Endothelial cell of umbilical vein (primary cell): Measurements from ENCODE around the gene RBMS2.

Experiments
- EZH2 ChIP-seq: IDR thresholded peaks from 2 replicates; pipeline ENCODE4 v1.6.1; 2012; ENCODE audit warnings: borderline replicate concordance, low read depth, mild to moderate bottlenecking, moderate library complexity, low read length, inconsistent platforms; ENCODE audit not compliant: severe bottlenecking
- JUN ChIP-seq: IDR thresholded peaks from 2 replicates; pipeline ENCODE4 v1.6.1; 2011; ENCODE audit warnings: borderline replicate concordance, low read depth; ENCODE audit not compliant: insufficient read length, insufficient read depth
- MYC ChIP-seq: IDR thresholded peaks from one replicate; pipeline ENCODE4 v1.6.1; 2011; ENCODE audit warnings: mild to moderate bottlenecking, low read depth, low read length
- POLR2A ChIP-seq: IDR thresholded peaks from 2 replicates; pipeline ENCODE4 v1.6.1; 2012; ENCODE audit warnings: low read depth, mild to moderate bottlenecking, control low read depth, low read length
- POLR2AphosphoS5 ChIP-seq: IDR thresholded peaks from 2 replicates; pipeline ENCODE4 v1.6.1; 2012; ENCODE audit warnings: low read depth, mild to moderate bottlenecking, control low read depth, low read length, moderate library complexity; ENCODE audit not compliant: insufficient read depth
- TF ChIP-seq, protein P1 (sequence below), 2 donors: IDR thresholded peaks; 1 replicate in 1 of 2; 2 replicates in 1 of 2; pipeline ENCODE4 v1.5.1; 2011; ENCODE audit warnings: low read length in 2 of 2, mild to moderate bottlenecking in 2 of 2, moderate library complexity in 2 of 2, control low read depth in 1 of 2, inconsistent platforms in 1 of 2, low read depth in 1 of 2; ENCODE audit not compliant: insufficient read depth in 1 of 2; ENCODE audit errors: extremely low read depth in 1 of 2
- TF ChIP-seq, protein P2 (sequence below): IDR thresholded peaks from 2 replicates; pipeline ENCODE4 v1.6.1; 2011; ENCODE audit not compliant: insufficient read depth, insufficient read length

DNA sequence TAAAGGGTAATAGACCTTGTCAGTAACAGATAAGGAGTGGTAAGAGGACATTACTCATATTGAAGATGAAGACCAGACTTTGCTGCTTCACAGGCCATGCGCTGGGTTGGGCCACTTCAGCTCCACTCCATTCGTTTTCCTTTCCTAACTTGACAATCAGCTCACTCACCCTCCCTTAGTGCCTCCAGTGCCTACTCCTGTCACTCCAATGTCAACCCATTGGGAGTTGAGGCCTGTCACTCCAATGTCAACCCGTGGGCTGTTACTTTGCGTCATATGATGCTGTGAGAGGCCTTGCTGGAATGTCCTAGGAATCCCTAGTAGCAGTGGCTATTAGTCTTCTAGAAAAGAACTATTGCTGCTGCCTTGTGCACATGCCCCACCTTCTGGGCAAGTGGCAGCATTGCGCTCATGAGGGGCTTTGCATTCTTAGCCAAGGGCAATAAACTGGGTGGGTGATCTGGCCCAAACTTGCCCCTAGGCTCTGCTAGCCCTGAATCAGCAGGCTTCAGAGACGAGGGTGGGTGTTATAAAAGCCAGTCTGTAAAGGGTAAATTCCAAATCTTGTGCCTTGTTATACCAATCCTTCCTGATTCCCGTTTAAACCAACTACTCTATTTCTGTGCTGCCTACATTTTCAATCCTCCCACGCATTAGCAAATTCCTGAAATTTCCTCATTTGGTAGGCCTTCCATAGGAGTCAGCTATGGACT lies 72.4 kb downstream of the RBMS2 start:
- TF ChIP-seq, protein P1, sequence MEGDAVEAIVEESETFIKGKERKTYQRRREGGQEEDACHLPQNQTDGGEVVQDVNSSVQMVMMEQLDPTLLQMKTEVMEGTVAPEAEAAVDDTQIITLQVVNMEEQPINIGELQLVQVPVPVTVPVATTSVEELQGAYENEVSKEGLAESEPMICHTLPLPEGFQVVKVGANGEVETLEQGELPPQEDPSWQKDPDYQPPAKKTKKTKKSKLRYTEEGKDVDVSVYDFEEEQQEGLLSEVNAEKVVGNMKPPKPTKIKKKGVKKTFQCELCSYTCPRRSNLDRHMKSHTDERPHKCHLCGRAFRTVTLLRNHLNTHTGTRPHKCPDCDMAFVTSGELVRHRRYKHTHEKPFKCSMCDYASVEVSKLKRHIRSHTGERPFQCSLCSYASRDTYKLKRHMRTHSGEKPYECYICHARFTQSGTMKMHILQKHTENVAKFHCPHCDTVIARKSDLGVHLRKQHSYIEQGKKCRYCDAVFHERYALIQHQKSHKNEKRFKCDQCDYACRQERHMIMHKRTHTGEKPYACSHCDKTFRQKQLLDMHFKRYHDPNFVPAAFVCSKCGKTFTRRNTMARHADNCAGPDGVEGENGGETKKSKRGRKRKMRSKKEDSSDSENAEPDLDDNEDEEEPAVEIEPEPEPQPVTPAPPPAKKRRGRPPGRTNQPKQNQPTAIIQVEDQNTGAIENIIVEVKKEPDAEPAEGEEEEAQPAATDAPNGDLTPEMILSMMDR (IDR thresholded peaks at IDR 0.05; ENCODE audit: extremely low read depth in 1 of 2, insufficient read depth in 1 of 2, low read depth in 1 of 2, low read length in 2 of 2) = peak; percentile 83 to 87
- TF ChIP-seq POLR2A (peak; percentile 35), MYC (no peak), EZH2 (no peak), POLR2AphosphoS5 (no peak), JUN (no peak)
- TF ChIP-seq, protein P2, sequence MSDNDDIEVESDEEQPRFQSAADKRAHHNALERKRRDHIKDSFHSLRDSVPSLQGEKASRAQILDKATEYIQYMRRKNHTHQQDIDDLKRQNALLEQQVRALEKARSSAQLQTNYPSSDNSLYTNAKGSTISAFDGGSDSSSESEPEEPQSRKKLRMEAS = no peak
